GM12892 (cell line): ENCODE measurements around the gene ASIC4.

ENCODE experiments used
- POLR2A ChIP-seq: IDR thresholded peaks from 2 replicates; pipeline ENCODE4 v1.6.1; 2011; ENCODE audit warnings: low read depth, low read length, control low read depth
- POLR2AphosphoS5 ChIP-seq: IDR thresholded peaks from 2 replicates; pipeline ENCODE4 v1.6.1; 2011; ENCODE audit warnings: low read depth, low read length, control low read depth

DNA sequence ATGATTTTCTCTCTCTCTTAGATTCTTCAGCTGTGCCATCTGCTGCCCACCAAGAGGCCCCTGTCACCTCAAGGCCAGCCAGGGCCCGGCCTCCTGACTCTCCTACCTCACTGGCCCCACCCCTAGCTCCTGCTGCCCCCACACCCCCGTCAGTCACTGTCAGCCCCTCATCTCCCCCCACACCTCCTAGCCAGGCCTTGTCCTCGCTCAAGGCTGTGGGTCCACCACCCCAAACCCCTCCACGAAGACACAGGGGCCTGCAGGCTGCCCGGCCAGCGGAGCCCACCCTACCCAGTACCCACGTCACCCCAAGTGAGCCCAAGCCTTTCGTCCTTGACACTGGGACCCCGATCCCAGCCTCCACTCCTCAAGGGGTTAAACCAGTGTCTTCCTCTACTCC lies 25.0 kb upstream of the ASIC4 start:
- TF ChIP-seq POLR2A = no peak
- TF ChIP-seq POLR2AphosphoS5 = no peak
